ENCODE results near the gene GLTPD2.

GLTPD2 gene

GRCh38 chr17:4790705-4791088 is 1.9 kb downstream of the GLTPD2 start:
- TF ChIP-seq CTCF (IDR thresholded peaks at IDR 0.05): no peak
- DNase-seq (ENCODE audit: low spot score): no peak
- Histone ChIP-seq H3K4me3 (peak overlapping the region; percentile 83), H3K27ac (peak overlapping the region; percentile 90 to 96)

GRCh38 chr17:4795168-4795567 is 6.4 kb downstream of the GLTPD2 start:
- Histone ChIP-seq H3K4me3 (no peak overlapping the region), H3K27ac (peak overlapping the region in 1 of 2 donors; percentile 66)
- TF ChIP-seq CTCF (IDR thresholded peaks at IDR 0.05): no peak
- no peak for DNase-seq (ENCODE audit: low spot score)

GRCh38 chr17:4796552-4796920 is 7.8 kb downstream of the GLTPD2 start:
- DNase-seq (ENCODE audit: low spot score): no peak
- no peak for TF ChIP-seq CTCF (IDR thresholded peaks at IDR 0.05)
- peak overlapping the region; percentile 84 to 89 for H3K27ac ChIP-seq
- peak overlapping the region; percentile 92 for H3K4me3 ChIP-seq

GRCh38 chr17:4800462-4801196 is 11.9 kb downstream of the GLTPD2 start:
- TF ChIP-seq CTCF (IDR thresholded peaks at IDR 0.05): no peak
- Histone ChIP-seq H3K27ac (no peak overlapping the region), H3K4me3 (no peak overlapping the region)
- DNase-seq (ENCODE audit: low spot score): no peak

GRCh38 chr17:4802228-4802627 is 13.5 kb downstream of the GLTPD2 start, which contains the start of gene C17orf114:
C17orf114 (minus strand) TSS chr17:4802328.
- H3K27ac ChIP-seq: no peak within 1 kb of the TSS
- TF ChIP-seq CTCF (IDR thresholded peaks at IDR 0.05): no peak
- no peak for DNase-seq (ENCODE audit: low spot score)
- H3K4me3 ChIP-seq: no peak within 1 kb of the TSS

- peak overlapping the region; percentile 99 for H3K4me3 ChIP-seq
- no peak for TF ChIP-seq CTCF (IDR thresholded peaks at IDR 0.05)
- DNase-seq (ENCODE audit: low spot score): no peak
- H3K27ac ChIP-seq: peak overlapping the region in 1 of 2 donors; percentile 82
These were observed 17.7 kb downstream of the GLTPD2 start for GRCh38 chr17:4806456-4806776.
